H1 (cell line): ENCODE results near the gene SEC63. TPM values are rescaled to one million over a fixed set of nuclear protein-coding genes. Genes with fewer than 3 reads are reported as not detected.
"Not testable (repeated sequence)": the region's sequence is repeated elsewhere in the genome, so short reads cannot be mapped to it uniquely, and the experiment has no call there.

Source experiments
- CTCF ChIA-PET: fragments of 300-600 bp; sonication (Branson Sonifier 250); formaldehyde crosslinking; loops from one replicate; lab custom pipeline; 2021; ENCODE audit not compliant: partially characterized antibody; lab: Charles Lee
- POLR2A ChIA-PET: fragments of 300-600 bp; sonication (Branson Sonifier 250); formaldehyde crosslinking; loops from one replicate; lab custom pipeline; 2021; ENCODE audit warnings: inconsistent platforms; ENCODE audit not compliant: partially characterized antibody; lab: Charles Lee
- DNase-seq, 2 experiments: peaks; one replicate each; pipeline versions ENCODE4 v3.0.0 to v3.0.0-alpha.2; 2010 to 2022; ENCODE audit warnings: low spot score in 2 of 2, low read depth in 1 of 2, mixed read lengths in 1 of 2
- FAIRE-seq: peaks from 2 replicates; lab custom pipeline; 2011; peaks lifted over from hg19 to GRCh38; lab: Jason Lieb, UNC
- H2AFZ ChIP-seq: 2 replicates; pipeline ENCODE4 v1.8.1; 2012; ENCODE audit warnings: low read length, inconsistent platforms
- H2AK5ac ChIP-seq: 2 replicates; pipeline ENCODE4 v1.6.1; 2013; ENCODE audit warnings: low read depth, low read length
- H2BK120ac ChIP-seq: replicated peaks from 2 replicates; pipeline ENCODE3; 2013; ENCODE audit warnings: low read depth, low read length, inconsistent platforms
- H2BK12ac ChIP-seq: 2 replicates; pipeline ENCODE4 v1.6.1; 2013; ENCODE audit warnings: low read depth, low read length
- H2BK15ac ChIP-seq: 2 replicates; pipeline ENCODE4 v1.6.1; 2013; ENCODE audit warnings: low read length
- H2BK20ac ChIP-seq: 2 replicates; pipeline ENCODE4 v1.6.1; 2013; ENCODE audit warnings: low read length
- H2BK5ac ChIP-seq: 2 replicates; pipeline ENCODE4 v1.6.1; 2013; ENCODE audit warnings: low read depth, low read length
- H3K14ac ChIP-seq: 2 replicates; pipeline ENCODE4 v1.6.1; 2013; ENCODE audit warnings: inconsistent platforms; ENCODE audit not compliant: insufficient read length
- H3K18ac ChIP-seq: 2 replicates; pipeline ENCODE4 v1.6.1; 2013; ENCODE audit warnings: low read length; ENCODE audit errors: extremely low read depth
- H3K23ac ChIP-seq: 2 replicates; pipeline ENCODE4 v1.6.1; 2013; ENCODE audit warnings: inconsistent platforms; ENCODE audit not compliant: insufficient read length
- H3K23me2 ChIP-seq: 2 replicates; pipeline ENCODE4 v1.6.1; 2013; ENCODE audit warnings: low read depth, low read length
- H3K27ac ChIP-seq: 2 replicates; pipeline ENCODE4 v1.6.1; 2011; ENCODE audit warnings: low read depth, low read length, inconsistent platforms
- H3K27me3 ChIP-seq, 4 experiments: replicated peaks in 1 of 4; 1 replicate in 1 of 4; 2 replicates in 3 of 4; pipeline versions ENCODE4 v1.6.1 to v1.8.1; 2011 to 2013; ENCODE audit warnings: low read length in 3 of 4, mild to moderate bottlenecking in 3 of 4, inconsistent platforms in 2 of 4, mixed read lengths in 2 of 4, moderate library complexity in 1 of 4; ENCODE audit not compliant: control insufficient read depth in 3 of 4, insufficient read depth in 3 of 4; ENCODE audit errors: extremely low read depth in 1 of 4
- H3K36me3 ChIP-seq, 4 experiments: 2 replicates each; pipeline versions ENCODE4 v1.6.1 to v1.8.1; 2011 to 2013; ENCODE audit warnings: mild to moderate bottlenecking in 4 of 4, low read length in 3 of 4, moderate library complexity in 2 of 4, control low read depth in 1 of 4, inconsistent platforms in 1 of 4; ENCODE audit not compliant: insufficient read depth in 4 of 4, control insufficient read depth in 2 of 4
- H3K4ac ChIP-seq: replicated peaks from 2 replicates; pipeline ENCODE3; 2013; ENCODE audit warnings: low read length, low read depth, mixed read lengths, inconsistent platforms; ENCODE audit not compliant: insufficient read length
- H3K4me1 ChIP-seq, 4 experiments: replicated peaks in 1 of 4; 1 replicate in 1 of 4; 2 replicates in 3 of 4; pipeline versions ENCODE4 v1.6.1 to v1.8.1; 2011 to 2013; ENCODE audit warnings: low read length in 3 of 4, inconsistent platforms in 2 of 4, mixed read lengths in 1 of 4; ENCODE audit not compliant: insufficient read depth in 4 of 4, control insufficient read depth in 3 of 4
- H3K4me2 ChIP-seq, 2 experiments: 2 replicates each; pipeline versions ENCODE4 v1.6.1 to v1.8.1; 2011 to 2013; ENCODE audit warnings: low read depth in 2 of 2, low read length in 2 of 2, control low read depth in 1 of 2, inconsistent platforms in 1 of 2, mild to moderate bottlenecking in 1 of 2; ENCODE audit not compliant: insufficient read depth in 1 of 2
- H3K4me3 ChIP-seq, 4 experiments: fragments of 200-600, 300-600 bp in 1 of 4; sonication (generic), shearing (Covaris generic), sonication (Bioruptor Twin) in 1 of 4; 2 replicates each; pipeline versions ENCODE4 v1.5.1 to v1.8.1; 2011 to 2016; ENCODE audit warnings: low read length in 4 of 4, low read depth in 3 of 4, control low read depth in 2 of 4, inconsistent platforms in 2 of 4, mild to moderate bottlenecking in 2 of 4, mixed read lengths in 1 of 4, moderate library complexity in 1 of 4; ENCODE audit not compliant: insufficient read depth in 2 of 4; ENCODE audit errors: extremely low read depth in 1 of 4
- H3K56ac ChIP-seq: replicated peaks from 2 replicates; pipeline ENCODE3; 2013; ENCODE audit warnings: low read depth, mild to moderate bottlenecking, mixed read lengths, low read length, inconsistent platforms; ENCODE audit not compliant: insufficient read length
- H3K79me1 ChIP-seq: 2 replicates; pipeline ENCODE4 v1.6.1; 2013; ENCODE audit warnings: low read depth, low read length, control low read depth
- H3K79me2 ChIP-seq, 2 experiments: 2 replicates each; pipeline versions ENCODE4 v1.6.1 to v1.8.1; 2012 to 2013; ENCODE audit warnings: low read length in 2 of 2, mild to moderate bottlenecking in 2 of 2, inconsistent platforms in 1 of 2; ENCODE audit not compliant: insufficient read depth in 2 of 2, control insufficient read depth in 1 of 2
- H3K9ac ChIP-seq, 4 experiments: replicated peaks in 1 of 4; 1 replicate in 1 of 4; 2 replicates in 3 of 4; pipeline versions ENCODE4 v1.6.1 to v1.8.1; 2011 to 2013; ENCODE audit warnings: low read depth in 3 of 4, low read length in 3 of 4, control low read depth in 2 of 4, mild to moderate bottlenecking in 2 of 4, moderate library complexity in 2 of 4, inconsistent platforms in 1 of 4; ENCODE audit errors: extremely low read depth in 1 of 4
- H3K9me3 ChIP-seq, 2 experiments: 2 replicates each; pipeline versions ENCODE4 v1.6.1 to v1.8.1; 2012 to 2013; ENCODE audit warnings: mild to moderate bottlenecking in 2 of 2, moderate library complexity in 2 of 2, control low read depth in 1 of 2, inconsistent platforms in 1 of 2, low read depth in 1 of 2, low read length in 1 of 2, mixed read lengths in 1 of 2; ENCODE audit not compliant: insufficient read depth in 2 of 2
- H4K20me1 ChIP-seq, 2 experiments: replicated peaks in 1 of 2; 2 replicates each; pipeline versions ENCODE3 to v1.8.1; 2011 to 2013; ENCODE audit warnings: inconsistent platforms in 2 of 2, low read length in 2 of 2, mild to moderate bottlenecking in 1 of 2; ENCODE audit not compliant: insufficient read depth in 2 of 2, control insufficient read depth in 1 of 2
- H4K5ac ChIP-seq: 2 replicates; pipeline ENCODE4 v1.6.1; 2013; ENCODE audit warnings: low read length, low read depth, mixed read lengths, inconsistent platforms; ENCODE audit not compliant: insufficient read length
- H4K8ac ChIP-seq: 2 replicates; pipeline ENCODE4 v1.8.0; 2013; ENCODE audit warnings: mild to moderate bottlenecking, moderate library complexity, low read length, inconsistent platforms; ENCODE audit not compliant: insufficient read depth; ENCODE audit errors: extremely low read depth
- H4K91ac ChIP-seq: replicated peaks from 2 replicates; pipeline ENCODE3; 2013; ENCODE audit warnings: low read length, mixed read lengths, inconsistent platforms; ENCODE audit not compliant: insufficient read length
- WGBS, 2 experiments: shearing (Covaris generic) in 1 of 2; methylation state at CpG; one replicate each; pipeline versions ENCODE4 v1.1.6 to v1.1.7; 2013 to 2015; ENCODE audit warnings: low lambda C conversion rate in 2 of 2, mixed read lengths in 2 of 2, inconsistent platforms in 1 of 2, low coverage in 1 of 2, missing lambda C conversion rate in 1 of 2; ENCODE audit not compliant: insufficient replicate concordance in 2 of 2, insufficient coverage in 1 of 2, insufficient read length in 1 of 2; ENCODE audit errors: extremely low coverage in 1 of 2, missing lambda C conversion rate in 1 of 2; 5-methylcytosine and 5-hydroxymethylcytosine counted together
- polyA plus RNA-seq, 7 experiments: library from polyadenylated mRNA; depleted of rRNA in 3 of 7; stranded (reverse) in 5 of 7; unstranded in 2 of 7; fragments of >200 nt in 5 of 7; fragments of 200-250 nt in 2 of 7; gene quantifications; 1 replicate in 5 of 7; 2 replicates in 1 of 7; 4 replicates in 1 of 7; pipeline versions ENCODE4 v1.2.1 to v1.2.3, GENCODE V29; 2011 to 2013; ENCODE audit warnings: missing spikeins in 2 of 7, mixed read lengths in 2 of 7
- total RNA-seq: library from RNA; stranded (reverse); fragmentation: NEBNext Ultra II Directional; extraction: Animal tissue kit (Norgen Biotek cat#: 25700); gene quantifications from 2 replicates; pipeline ENCODE4 v1.2.1, GENCODE V29; 2021

Gene SEC63
- total and polyA plus RNA-seq, 2 of the 8 experiments (the other 6 are each of a cell fraction or from before 2014, with no cell fraction given): 17.3 to 121 TPM

- not testable (repeated sequence) for FAIRE-seq
- WGBS, 2 experiments: 96% methylated on average over 4 of the region's 4 CpGs; no CpG with 5 or more reads in 1 of the 2 experiments
Observed at GRCh38 chr6:107890431-107890830, 67.6 kb downstream of the SEC63 start.

DNA sequence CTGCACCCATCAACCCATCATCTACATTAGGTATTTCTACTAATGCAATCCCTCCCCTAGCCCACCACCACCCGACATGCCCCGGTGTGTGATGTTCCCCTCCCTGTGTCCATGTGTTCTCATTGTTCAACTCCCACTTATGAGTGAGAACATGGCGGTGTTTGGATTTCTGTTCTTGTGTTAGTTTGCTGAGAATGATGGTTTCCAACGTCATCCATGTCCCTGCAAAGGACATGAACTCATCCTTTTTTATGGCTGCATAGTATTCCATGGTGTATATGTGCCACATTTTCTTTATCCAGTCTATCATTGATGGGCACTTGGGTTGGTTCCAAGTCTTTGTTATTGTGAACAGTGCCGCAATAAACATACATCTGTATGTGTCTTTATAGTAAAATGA is 72.1 kb downstream of the SEC63 start:
- H4K91ac ChIP-seq, H2AK5ac ChIP-seq, POLR2A ChIA-PET, H3K79me2 ChIP-seq, H4K20me1 ChIP-seq, H3K14ac ChIP-seq, H3K27me3 ChIP-seq, H2BK5ac ChIP-seq, H2AFZ ChIP-seq, H3K23ac ChIP-seq, H3K79me1 ChIP-seq, FAIRE-seq, H3K4me3 ChIP-seq, DNase-seq, H3K56ac ChIP-seq, H3K27ac ChIP-seq, H3K23me2 ChIP-seq, H2BK20ac ChIP-seq, H3K9ac ChIP-seq, H3K9me3 ChIP-seq, H3K4me2 ChIP-seq, H3K4me1 ChIP-seq, CTCF ChIA-PET, H3K4ac ChIP-seq, H4K8ac ChIP-seq, H3K18ac ChIP-seq, H2BK15ac ChIP-seq, H2BK12ac ChIP-seq, H2BK120ac ChIP-seq, H4K5ac ChIP-seq: not testable (repeated sequence)
- WGBS, 2 experiments: 93% methylated on average over 5 of the region's 5 CpGs; no CpG with 5 or more reads in 1 of the 2 experiments
- peaks cover 0 to 21% (median 6%) of the 10 kb centered on the region in 4 experiments; a peak in 5 of 8 replicates for H3K36me3 ChIP-seq

More at GRCh38 chr6:107890431-107890830, 67.6 kb downstream of the SEC63 start:
- H2BK120ac ChIP-seq, H2BK15ac ChIP-seq, H2BK5ac ChIP-seq, H3K18ac ChIP-seq, H3K9me3 ChIP-seq, CTCF ChIA-PET, H3K4ac ChIP-seq, H3K27ac ChIP-seq, POLR2A ChIA-PET, H4K5ac ChIP-seq, H3K23ac ChIP-seq, H3K56ac ChIP-seq, H3K4me3 ChIP-seq, H3K4me2 ChIP-seq, H3K27me3 ChIP-seq, H3K79me1 ChIP-seq, H3K79me2 ChIP-seq, DNase-seq, H2AK5ac ChIP-seq, H3K14ac ChIP-seq, H4K8ac ChIP-seq, H3K23me2 ChIP-seq, H3K4me1 ChIP-seq, H4K91ac ChIP-seq, H2BK20ac ChIP-seq, H2BK12ac ChIP-seq, H3K9ac ChIP-seq, H4K20me1 ChIP-seq, H2AFZ ChIP-seq: not testable (repeated sequence)
- peaks cover 2 to 40% (median 28%) of the 10 kb centered on the region in 4 experiments for H3K36me3 ChIP-seq
